Activated B cell treated with CpG ODN at 0.5 μM for 24 hours (primary cell): Measurements from ENCODE around the gene SEC24A. TPM values are rescaled to one million over a fixed set of nuclear protein-coding genes. Genes with fewer than 3 reads are reported as not detected.
"Not testable (repeated sequence)": the region's sequence is repeated elsewhere in the genome, so short reads cannot be mapped to it uniquely, and the experiment has no call there.

Experiments
- ATAC-seq: fragments of 200-7000 bp; cut with Tn5 transposase; one replicate; pipeline ENCODE4 v1.10.0; 2021; ENCODE audit warnings: low read depth, mild to moderate bottlenecking, moderate library complexity
- CTCF ChIA-PET: fragments of 350-600 bp; sonication (Branson Sonifier 250); formaldehyde crosslinking; loops from one replicate; lab custom pipeline; 2021; ENCODE audit warnings: antibody characterized with exemption; lab: Charles Lee
- POLR2A ChIA-PET: fragments of 350-600 bp; sonication (Branson Sonifier 250); formaldehyde crosslinking; loops from one replicate; lab custom pipeline; 2021; ENCODE audit warnings: antibody characterized with exemption; lab: Charles Lee
- DNase-seq: peaks from one replicate; pipeline ENCODE4 v3.0.0; 2022
- H3K27ac Mint-ChIP-seq: one replicate; pipeline ENCODE4 v1.8.0; 2020; ENCODE audit warnings: mixed read lengths
- H3K27me3 Mint-ChIP-seq: one replicate; pipeline ENCODE4 v1.8.0; 2021; ENCODE audit warnings: mixed read lengths
- H3K36me3 Mint-ChIP-seq: one replicate; pipeline ENCODE4 v1.8.0; 2021; ENCODE audit warnings: low read depth, mixed read lengths
- H3K4me1 Mint-ChIP-seq: one replicate; pipeline ENCODE4 v1.8.0; 2021; ENCODE audit warnings: mixed read lengths
- H3K4me3 Mint-ChIP-seq: one replicate; pipeline ENCODE4 v1.8.0; 2020; ENCODE audit warnings: mild to moderate bottlenecking, mixed read lengths
- H3K9me3 Mint-ChIP-seq: one replicate; pipeline ENCODE4 v1.8.0; 2020; ENCODE audit warnings: mixed read lengths
- CTCF ChIP-seq: fragments of 200-600 bp; IDR thresholded peaks from one replicate; pipeline ENCODE4 v1.8.0; 2022; ENCODE audit warnings: antibody characterized with exemption, mild to moderate bottlenecking
- intact Hi-C: fragments of 100-400 bp; cut with micrococcal nuclease; formaldehyde crosslinking; loops from one replicate; pipeline ENCODE4 v1.15.1; 2024
- total RNA-seq: library from RNA; stranded (reverse); gene quantifications from 2 replicates; pipeline ENCODE4 v1.2.3, GENCODE V29; 2022

The SEC24A gene
- total RNA-seq, 1 donor from 2014 or later: 15.6 TPM

GRCh38 chr5:134708301-134708700 lies 59.7 kb downstream of the SEC24A start:
- POLR2A ChIA-PET: no interaction called here
- Mint-ChIP-seq H3K27me3 (no peaks in the 10 kb centered on the region), H3K4me1 (no peaks in the 10 kb centered on the region), H3K9me3 (no peaks in the 10 kb centered on the region), H3K27ac (no peak overlapping the region), H3K36me3 (peaks cover 57% of the 10 kb centered on the region), H3K4me3 (no peak overlapping the region)
- ATAC-seq: no peak
- DNase-seq: no peak
- CTCF ChIA-PET: no interaction called here
- TF ChIP-seq CTCF: no peak
- intact Hi-C loops: no loop called here

DNA sequence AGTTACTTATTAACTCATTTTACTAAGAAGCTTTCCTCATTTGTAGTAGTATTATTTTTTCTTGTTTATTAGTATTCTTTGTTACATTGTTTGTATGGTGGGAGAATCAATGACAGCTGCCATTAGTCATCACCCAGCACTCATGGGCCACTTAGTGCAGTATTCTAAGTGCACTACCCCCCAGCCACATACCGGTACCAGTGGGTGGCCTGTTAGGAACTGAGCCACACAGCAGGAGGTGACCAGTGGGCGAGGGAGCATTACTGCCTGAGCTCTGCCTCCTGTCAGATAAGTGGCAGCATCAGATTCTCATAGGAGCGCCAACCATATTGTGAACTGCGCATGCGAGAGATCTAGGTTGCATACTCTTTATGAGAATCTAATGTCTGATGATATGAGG lies 65.5 kb downstream of the SEC24A start:
- H3K36me3 Mint-ChIP-seq: peaks cover 51% of the 10 kb centered on the region
- ATAC-seq: no peak
- H3K27me3 Mint-ChIP-seq: no peaks in the 10 kb centered on the region
- no peaks in the 10 kb centered on the region for H3K4me1 Mint-ChIP-seq
- intact Hi-C loops: no loop called here
- no peak overlapping the region for H3K27ac Mint-ChIP-seq
- no peaks in the 10 kb centered on the region for H3K9me3 Mint-ChIP-seq
- ChIA-PET CTCF (interaction anchor here (0.5 kb wide), 1 partner anchor 85 kb away, joined by 3 read pairs; no protein-coding TSS in a partner anchor), POLR2A (no interaction called here)
- DNase-seq: no peak
- H3K4me3 Mint-ChIP-seq: no peak overlapping the region
- TF ChIP-seq CTCF: no peak

DNA sequence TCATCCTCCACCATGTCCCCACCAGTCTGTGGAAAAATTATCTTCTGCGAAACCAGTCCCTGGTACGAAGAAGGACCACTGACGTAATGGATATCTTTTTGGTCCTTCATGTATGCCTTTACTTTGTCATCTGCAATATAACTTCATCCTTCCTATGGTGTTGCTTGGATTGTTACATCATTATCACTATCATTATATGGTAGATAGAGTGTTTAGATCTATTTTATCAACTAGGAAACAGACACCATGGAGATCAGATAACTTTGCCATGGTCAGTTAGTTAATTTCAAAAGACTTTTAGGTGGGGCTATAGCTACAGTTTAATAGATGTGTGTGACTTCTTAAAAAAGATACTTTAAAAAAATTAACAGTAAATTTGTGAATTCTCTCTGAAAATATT lies 66.0 kb downstream of the SEC24A start:
- intact Hi-C loops: no loop called here
- Mint-ChIP-seq H3K27me3 (no peaks in the 10 kb centered on the region), H3K36me3 (peaks cover 51% of the 10 kb centered on the region), H3K27ac (no peak overlapping the region), H3K4me1 (no peaks in the 10 kb centered on the region), H3K9me3 (no peaks in the 10 kb centered on the region), H3K4me3 (no peak overlapping the region)
- no peak for TF ChIP-seq CTCF
- CTCF ChIA-PET: no interaction called here
- no peak for ATAC-seq
- POLR2A ChIA-PET: no interaction called here
- DNase-seq: no peak

- intact Hi-C loops, H3K9me3 Mint-ChIP-seq, H3K4me3 Mint-ChIP-seq, DNase-seq, CTCF ChIA-PET, H3K27me3 Mint-ChIP-seq, ATAC-seq, H3K4me1 Mint-ChIP-seq, POLR2A ChIA-PET, H3K27ac Mint-ChIP-seq: not testable (repeated sequence)
- peaks cover 50% of the 10 kb centered on the region for H3K36me3 Mint-ChIP-seq
Observed at GRCh38 chr5:134715466-134715865, 66.9 kb downstream of the SEC24A start.

GRCh38 chr5:134724872-134725271 lies 76.3 kb downstream of the SEC24A start:
- ChIA-PET CTCF (no interaction called here), POLR2A (no interaction called here)
- H3K9me3 Mint-ChIP-seq: no peaks in the 10 kb centered on the region

More at GRCh38 chr5:134724872-134725271, 76.3 kb downstream of the SEC24A start:
- TF ChIP-seq CTCF: no peak
- ATAC-seq (no peak), DNase-seq (no peak)
- intact Hi-C loops: no loop called here
- Mint-ChIP-seq H3K4me1 (no peaks in the 10 kb centered on the region), H3K4me3 (no peak overlapping the region), H3K36me3 (peaks cover 47% of the 10 kb centered on the region), H3K27ac (no peak overlapping the region), H3K27me3 (no peaks in the 10 kb centered on the region)
